GM20000 (cell line): ENCODE results near the gene PCDH17.

Experiments
- DNase-seq: peaks from one replicate; pipeline ENCODE4 v3.0.0; 2012; ENCODE audit warnings: low spot score
- CTCF ChIP-seq: IDR thresholded peaks from 2 replicates; pipeline ENCODE4 v1.5.1; 2012; ENCODE audit warnings: mild to moderate bottlenecking, control low read depth; ENCODE audit errors: extremely low read depth, missing control alignments

PCDH17 gene

GRCh38 chr13:57632276-57633140, 964 bp downstream of the PCDH17 start:
- peak; percentile 24 for DNase-seq
- no peak for TF ChIP-seq CTCF

GRCh38 chr13:57633141-57633949, 1.8 kb downstream of the PCDH17 start:
- no peak for DNase-seq
- TF ChIP-seq CTCF, result no peak

- DNase-seq, result no peak
- no peak for TF ChIP-seq CTCF
Observed at GRCh38 chr13:57633950-57634838, 2.6 kb downstream of the PCDH17 start.

- no peak for DNase-seq
- TF ChIP-seq CTCF, result no peak
Observed at GRCh38 chr13:57634839-57635165, 3.3 kb downstream of the PCDH17 start.

- DNase-seq, result no peak
- TF ChIP-seq CTCF, result no peak
Observed at GRCh38 chr13:57635541-57636085, 4.1 kb downstream of the PCDH17 start.

- DNase-seq, result no peak
- TF ChIP-seq CTCF, result no peak
Observed at GRCh38 chr13:57636816-57637215, 5.3 kb downstream of the PCDH17 start.

GRCh38 chr13:57637515-57637914, 6.0 kb downstream of the PCDH17 start:
- no peak for DNase-seq
- no peak for TF ChIP-seq CTCF
